AG10803 (cell line): ENCODE measurements around the gene FBXW5.

Experiments
- DNase-seq: peaks from one replicate; pipeline ENCODE4 v3.0.0; 2010; ENCODE audit warnings: low read depth
- H3K4me3 ChIP-seq: 2 replicates; pipeline ENCODE4 v1.5.1; 2011; ENCODE audit warnings: mild to moderate bottlenecking, low read length, control low read depth
- TF ChIP-seq, protein P1 (sequence below): conservative IDR thresholded peaks from 2 replicates; pipeline ENCODE4 v1.5.1; 2011; ENCODE audit warnings: mild to moderate bottlenecking, low read length, control low read depth, inconsistent platforms

FBXW5 gene

GRCh38 chr9:136935651-136936050 is 8.9 kb downstream of the FBXW5 start:
- TF ChIP-seq, protein P1, sequence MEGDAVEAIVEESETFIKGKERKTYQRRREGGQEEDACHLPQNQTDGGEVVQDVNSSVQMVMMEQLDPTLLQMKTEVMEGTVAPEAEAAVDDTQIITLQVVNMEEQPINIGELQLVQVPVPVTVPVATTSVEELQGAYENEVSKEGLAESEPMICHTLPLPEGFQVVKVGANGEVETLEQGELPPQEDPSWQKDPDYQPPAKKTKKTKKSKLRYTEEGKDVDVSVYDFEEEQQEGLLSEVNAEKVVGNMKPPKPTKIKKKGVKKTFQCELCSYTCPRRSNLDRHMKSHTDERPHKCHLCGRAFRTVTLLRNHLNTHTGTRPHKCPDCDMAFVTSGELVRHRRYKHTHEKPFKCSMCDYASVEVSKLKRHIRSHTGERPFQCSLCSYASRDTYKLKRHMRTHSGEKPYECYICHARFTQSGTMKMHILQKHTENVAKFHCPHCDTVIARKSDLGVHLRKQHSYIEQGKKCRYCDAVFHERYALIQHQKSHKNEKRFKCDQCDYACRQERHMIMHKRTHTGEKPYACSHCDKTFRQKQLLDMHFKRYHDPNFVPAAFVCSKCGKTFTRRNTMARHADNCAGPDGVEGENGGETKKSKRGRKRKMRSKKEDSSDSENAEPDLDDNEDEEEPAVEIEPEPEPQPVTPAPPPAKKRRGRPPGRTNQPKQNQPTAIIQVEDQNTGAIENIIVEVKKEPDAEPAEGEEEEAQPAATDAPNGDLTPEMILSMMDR, result no peak
- no peak for DNase-seq
- no peak overlapping the region for H3K4me3 ChIP-seq

DNA sequence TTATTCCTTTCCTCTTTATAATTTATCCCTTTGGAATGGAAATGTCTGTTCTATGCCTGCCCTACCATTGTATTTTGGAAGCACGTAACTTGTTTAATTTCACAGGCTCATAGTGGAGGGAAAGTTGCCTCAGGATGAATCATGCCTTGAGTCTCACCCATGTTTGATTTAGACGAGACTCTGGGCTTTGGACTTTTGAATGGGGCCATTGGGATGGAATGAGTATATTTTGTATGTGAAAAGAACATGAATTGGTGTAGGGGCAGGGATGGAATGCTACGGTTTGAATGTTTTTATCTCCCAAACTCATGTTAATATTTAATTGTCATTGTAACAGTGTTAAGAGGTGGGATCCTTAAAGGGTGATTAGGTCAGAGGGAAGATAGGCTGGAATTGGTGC is 10.3 kb downstream of the FBXW5 start:
- no peak for DNase-seq
- TF ChIP-seq, protein P1, result no peak
- no peak overlapping the region for H3K4me3 ChIP-seq

DNA sequence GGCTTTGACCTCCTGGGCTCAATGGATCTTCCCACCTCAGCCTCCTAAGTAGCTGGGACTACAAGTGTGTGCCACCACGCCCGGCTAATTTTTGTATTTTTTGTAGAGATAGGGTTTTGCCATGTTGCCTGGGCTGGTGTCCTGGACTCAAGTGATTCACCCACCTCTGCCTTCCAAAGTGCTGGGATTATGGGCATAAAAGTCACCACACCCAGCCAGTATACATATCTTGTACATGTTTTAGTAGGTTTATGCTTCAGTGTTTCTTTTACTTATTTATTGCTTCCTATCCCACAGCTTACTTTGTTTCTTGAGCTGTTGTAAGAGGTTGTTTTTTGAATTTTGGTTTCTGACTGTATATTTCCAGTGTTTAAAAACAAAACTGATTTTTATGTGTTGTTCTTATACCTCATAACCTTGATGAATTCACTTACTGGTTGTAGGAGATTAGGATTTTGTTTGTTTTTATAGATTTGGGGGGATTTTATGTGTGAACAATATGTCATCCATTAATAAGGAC is 12.9 kb downstream of the FBXW5 start:
- TF ChIP-seq, protein P1, result no peak
- no peak for DNase-seq

DNA sequence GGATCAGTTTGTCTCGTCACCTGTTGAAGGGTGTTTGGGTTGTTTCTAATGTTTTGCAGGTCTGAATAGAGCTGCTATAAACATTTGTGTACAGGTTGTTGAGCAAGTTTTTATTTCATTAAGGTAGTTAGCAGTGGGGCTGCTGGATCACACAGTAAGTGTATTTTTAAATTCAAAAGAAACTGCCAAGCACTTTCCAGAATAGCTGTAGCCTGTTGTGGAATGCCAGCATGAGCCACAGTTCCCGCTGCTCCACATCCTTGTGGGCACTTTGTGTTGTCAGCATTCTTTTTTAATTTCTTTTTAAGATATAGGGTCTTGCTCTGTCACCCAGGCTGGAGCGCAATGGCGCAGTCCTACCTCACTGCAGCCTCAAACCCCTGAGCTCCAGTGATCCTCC is 14.5 kb downstream of the FBXW5 start:
- TF ChIP-seq, protein P1, result no peak
- H3K4me3 ChIP-seq, result no peak overlapping the region
- no peak for DNase-seq

More for the DNA sequence above, 12.9 kb downstream of the FBXW5 start:
- H3K4me3 ChIP-seq, result no peak overlapping the region

GRCh38 chr9:136928591-136928990 is 15.9 kb downstream of the FBXW5 start:
- H3K4me3 ChIP-seq, result no peak overlapping the region
- TF ChIP-seq, protein P1, result no peak
- DNase-seq, result no peak

- TF ChIP-seq, protein P1, result no peak
- peak; percentile 10 for DNase-seq
Measured at GRCh38 chr9:136927343-136928271, 16.9 kb downstream of the FBXW5 start.

DNA sequence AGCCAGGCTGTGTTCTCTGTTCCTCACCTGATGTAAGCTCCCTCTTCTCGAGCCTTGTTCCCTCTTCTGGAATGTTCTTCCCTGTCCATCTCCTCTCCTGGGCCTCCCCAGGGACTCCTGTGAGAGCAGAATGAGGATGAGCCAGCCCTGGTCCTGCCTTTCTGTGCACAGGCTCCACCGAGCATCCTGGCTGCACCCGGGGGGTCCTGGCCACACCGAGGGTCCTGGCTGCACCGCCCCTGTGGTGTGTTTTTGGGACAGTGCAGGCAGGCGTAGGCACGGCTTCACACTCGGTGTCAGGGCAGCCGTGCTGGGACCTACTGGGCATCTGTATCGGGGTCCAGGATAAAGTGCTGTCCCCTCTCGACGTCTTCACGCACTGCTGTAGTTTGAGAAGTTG is 17.8 kb downstream of the FBXW5 start:
- TF ChIP-seq, protein P1, result no peak
- no peak overlapping the region for H3K4me3 ChIP-seq
- no peak for DNase-seq

More at GRCh38 chr9:136927343-136928271, 16.9 kb downstream of the FBXW5 start:
- H3K4me3 ChIP-seq, result no peak overlapping the region
